WTC11 (cell line): ENCODE measurements around the gene PAK1. TPM values are rescaled to one million over a fixed set of nuclear protein-coding genes. Genes with fewer than 3 reads are reported as not detected.

Experiments
- ATAC-seq: fragments of 200-7000 bp; cut with Tn5 transposase; 2 replicates; pipeline ENCODE4 v1.10.0; 2021; ENCODE audit warnings: mild to moderate bottlenecking, moderate library complexity
- CTCF ChIA-PET: fragments of 300-600 bp; sonication (Branson Sonifier 250); formaldehyde crosslinking; loops from one replicate; lab custom pipeline; 2021; ENCODE audit warnings: antibody characterized with exemption; lab: Charles Lee
- POLR2A ChIA-PET: fragments of 350-600 bp; sonication (Branson Sonifier 250); formaldehyde crosslinking; loops from one replicate; lab custom pipeline; 2021; ENCODE audit warnings: antibody characterized with exemption; lab: Charles Lee
- DNase-seq: peaks from one replicate; pipeline ENCODE4 v3.0.0; 2021; ENCODE audit warnings: low spot score
- H3K27ac Mint-ChIP-seq: 2 replicates; pipeline ENCODE4 v1.8.0; 2021; ENCODE audit warnings: mixed read lengths
- H3K27me3 Mint-ChIP-seq: 2 replicates; pipeline ENCODE4 v1.8.0; 2021; ENCODE audit warnings: low read depth, mild to moderate bottlenecking, moderate library complexity, mixed read lengths
- H3K36me3 Mint-ChIP-seq: 2 replicates; pipeline ENCODE4 v1.8.0; 2021; ENCODE audit warnings: mixed read lengths
- H3K4me1 Mint-ChIP-seq: 2 replicates; pipeline ENCODE4 v1.8.0; 2022; ENCODE audit warnings: mixed read lengths
- H3K4me3 Mint-ChIP-seq: 2 replicates; pipeline ENCODE4 v1.8.0; 2021; ENCODE audit warnings: mild to moderate bottlenecking, moderate library complexity, mixed read lengths
- H3K9me3 Mint-ChIP-seq: 2 replicates; pipeline ENCODE4 v1.8.0; 2021; ENCODE audit warnings: mixed read lengths
- CBFB ChIP-seq: sonication (generic); formaldehyde crosslinking; IDR thresholded peaks from 2 replicates; pipeline ENCODE4 v1.8.1; 2022; ENCODE audit warnings: mild to moderate bottlenecking, low read depth, missing genetic modification reagents
- CREM ChIP-seq: sonication (generic); formaldehyde crosslinking; IDR thresholded peaks from 2 replicates; pipeline ENCODE4 v1.8.1; 2022; ENCODE audit warnings: mild to moderate bottlenecking, missing genetic modification reagents, moderate library complexity
- E2F1 ChIP-seq: sonication (generic); formaldehyde crosslinking; IDR thresholded peaks from 2 replicates; pipeline ENCODE4 v1.8.0; 2022; ENCODE audit warnings: mild to moderate bottlenecking, missing genetic modification reagents
- E2F4 ChIP-seq: sonication (generic); formaldehyde crosslinking; IDR thresholded peaks from 2 replicates; pipeline ENCODE4 v1.8.1; 2022; ENCODE audit warnings: low read depth, mild to moderate bottlenecking, moderate library complexity, missing genetic modification reagents, borderline replicate concordance
- ELF4 ChIP-seq: sonication (generic); formaldehyde crosslinking; IDR thresholded peaks from 2 replicates; pipeline ENCODE4 v1.8.1; 2022; ENCODE audit warnings: low read depth, mild to moderate bottlenecking, moderate library complexity, missing genetic modification reagents
- ETV6 ChIP-seq: sonication (generic); formaldehyde crosslinking; IDR thresholded peaks from 2 replicates; pipeline ENCODE4 v1.8.1; 2022; ENCODE audit warnings: mild to moderate bottlenecking, missing genetic modification reagents
- GABPB1 ChIP-seq: sonication (generic); formaldehyde crosslinking; IDR thresholded peaks from 2 replicates; pipeline ENCODE4 v1.8.1; 2023; ENCODE audit warnings: mild to moderate bottlenecking, missing genetic modification reagents
- HMGA2 ChIP-seq: fragments of 250-450 bp; sonication (Bioruptor Pico); IDR thresholded peaks from 2 replicates; pipeline ENCODE4 v1.4.0; 2021; ENCODE audit warnings: mild to moderate bottlenecking, moderate library complexity
- KAT7 ChIP-seq: sonication (generic); formaldehyde crosslinking; IDR thresholded peaks from 2 replicates; pipeline ENCODE4 v1.8.1; 2023; ENCODE audit warnings: missing genetic modification reagents, mild to moderate bottlenecking, borderline replicate concordance
- SOX15 ChIP-seq: fragments of 250-450 bp; sonication (Bioruptor Pico); IDR thresholded peaks from 2 replicates; pipeline ENCODE4 v1.9.0; 2021; ENCODE audit warnings: mild to moderate bottlenecking
- TCF7 ChIP-seq: sonication (generic); formaldehyde crosslinking; IDR thresholded peaks from 2 replicates; pipeline ENCODE4 v1.8.0; 2022; ENCODE audit warnings: mild to moderate bottlenecking, low read depth, missing genetic modification reagents, moderate library complexity
- TP53 ChIP-seq: sonication (generic); formaldehyde crosslinking; IDR thresholded peaks from 2 replicates; pipeline ENCODE4 v1.8.1; 2023; ENCODE audit warnings: mild to moderate bottlenecking, missing genetic modification reagents
- ZNF121 ChIP-seq: sonication (generic); formaldehyde crosslinking; IDR thresholded peaks from 2 replicates; pipeline ENCODE4 v1.8.0; 2023; ENCODE audit warnings: missing genetic modification reagents
- ZNF138 ChIP-seq: sonication (generic); formaldehyde crosslinking; conservative IDR thresholded peaks from 2 replicates; pipeline ENCODE4 v1.8.1; 2022; ENCODE audit warnings: mild to moderate bottlenecking, moderate library complexity, missing genetic modification reagents
- ZNF281 ChIP-seq: sonication (generic); formaldehyde crosslinking; IDR thresholded peaks from 2 replicates; pipeline ENCODE4 v1.8.0; 2023; ENCODE audit warnings: mild to moderate bottlenecking, missing genetic modification reagents
- ZNF317 ChIP-seq: sonication (generic); formaldehyde crosslinking; IDR thresholded peaks from 2 replicates; pipeline ENCODE4 v1.8.1; 2023; ENCODE audit warnings: low read depth, mild to moderate bottlenecking, moderate library complexity, missing genetic modification reagents, borderline replicate concordance
- ZNF416 ChIP-seq: fragments of 250-450 bp; sonication (Bioruptor Pico); IDR thresholded peaks from 2 replicates; pipeline ENCODE4 v1.9.0; 2021; ENCODE audit warnings: mild to moderate bottlenecking, inconsistent platforms
- ZNF671 ChIP-seq: fragments of 250-450 bp; sonication (Bioruptor Pico); IDR thresholded peaks from 2 replicates; pipeline ENCODE4 v1.8.0; 2021; ENCODE audit warnings: mild to moderate bottlenecking
- total RNA-seq: library from RNA; stranded (reverse); gene quantifications from 3 replicates; pipeline ENCODE4 v1.2.3, GENCODE V29; 2021
- TF ChIP-seq, protein P1 (sequence below): fragments of 250-450 bp; sonication (Bioruptor Pico); IDR thresholded peaks from 2 replicates; pipeline ENCODE4 v1.9.0; 2021; ENCODE audit warnings: mild to moderate bottlenecking
- TF ChIP-seq, protein P2 (sequence below): fragments of 250-450 bp; sonication (Bioruptor Pico); conservative IDR thresholded peaks from 2 replicates; pipeline ENCODE4 v1.9.0; 2021; ENCODE audit warnings: mild to moderate bottlenecking
- TF ChIP-seq, protein P3 (sequence below): sonication (generic); formaldehyde crosslinking; IDR thresholded peaks from 2 replicates; pipeline ENCODE4 v1.8.1; 2023; ENCODE audit warnings: mild to moderate bottlenecking, missing genetic modification reagents
- TF ChIP-seq, protein P4 (sequence below): sonication (generic); formaldehyde crosslinking; IDR thresholded peaks from 2 replicates; pipeline ENCODE4 v1.8.1; 2022; ENCODE audit warnings: mild to moderate bottlenecking, moderate library complexity, missing genetic modification reagents

The PAK1 gene
- total RNA-seq, 1 experiment from 2014 or later = 160 TPM

DNA sequence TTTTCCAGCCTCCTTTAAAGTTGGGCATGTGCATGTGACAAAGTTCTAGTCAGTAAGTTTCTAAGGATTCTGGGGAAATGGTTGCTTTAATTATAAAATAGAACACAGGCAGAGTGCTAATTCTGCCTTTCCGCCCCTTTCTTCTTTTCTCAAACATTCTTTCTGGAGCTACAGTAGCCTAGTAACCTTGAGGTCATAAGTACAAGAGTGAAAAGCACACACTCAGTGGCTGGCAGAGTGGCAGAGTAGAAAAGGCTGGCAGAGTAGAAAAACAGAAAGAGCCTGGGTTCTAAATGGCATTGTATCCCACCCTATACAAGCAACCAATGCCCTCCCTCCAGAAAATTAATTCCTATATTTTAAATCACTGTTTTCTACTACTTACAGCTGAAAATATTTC lies 51.2 kb downstream of the PAK1 start:
- Mint-ChIP-seq H3K27me3 (no peaks in the 10 kb centered on the region), H3K36me3 (no peaks in the 10 kb centered on the region; the same call in 1 of the 2 replicates), H3K4me1 (peaks cover 89% of the 10 kb centered on the region), H3K27ac (no peak overlapping the region), H3K4me3 (no peak overlapping the region), H3K9me3 (no peaks in the 10 kb centered on the region)
- ChIA-PET CTCF (no interaction called here), POLR2A (no interaction called here)
- DNase-seq (no peak), ATAC-seq (no peak)
- TF ChIP-seq HMGA2 (CRISPR knock-in tag) = no peak
- no peak for TF ChIP-seq TP53 (CRISPR knock-in tag)
- no peak for TF ChIP-seq E2F1 (CRISPR knock-in tag)
- TF ChIP-seq ETV6 = no peak

DNA sequence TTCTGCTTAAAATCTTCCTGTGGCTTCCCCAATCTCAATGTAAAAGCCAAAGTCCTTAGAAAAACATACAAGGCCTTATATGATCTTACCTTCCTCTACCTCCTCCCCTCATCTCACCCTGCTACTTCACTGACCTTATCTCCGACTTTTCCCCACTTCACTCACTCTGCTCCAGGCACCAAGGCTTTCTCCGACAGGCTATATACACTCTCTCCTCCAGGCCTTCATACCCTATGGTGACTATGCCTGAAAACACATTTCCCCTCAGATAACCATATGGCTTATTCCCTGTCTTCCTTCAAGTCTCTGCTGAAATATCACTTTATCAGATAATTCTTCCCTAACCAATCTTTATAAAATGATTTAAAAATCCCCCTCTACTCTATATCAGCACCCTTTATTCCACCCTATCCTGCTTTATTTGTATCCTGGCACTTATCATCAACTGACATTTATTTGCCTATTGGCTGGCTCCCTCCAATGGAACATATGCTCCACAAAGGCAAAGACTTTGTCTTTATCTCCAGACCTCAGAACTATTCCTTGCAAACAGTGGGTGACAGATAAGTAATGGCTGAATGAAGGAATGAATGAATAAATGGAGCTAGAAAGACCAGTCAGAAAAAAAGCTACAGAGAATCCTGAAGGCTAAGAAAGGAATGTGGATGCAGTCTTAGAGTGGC lies 52.7 kb downstream of the PAK1 start:
- H3K4me1 Mint-ChIP-seq = peaks cover 76% of the 10 kb centered on the region
- ChIA-PET POLR2A (no interaction called here), CTCF (no interaction called here)
- no peak overlapping the region for H3K4me3 Mint-ChIP-seq
- H3K27me3 Mint-ChIP-seq = no peaks in the 10 kb centered on the region
- no peak for DNase-seq
- no peaks in the 10 kb centered on the region; the same call in 1 of the 2 replicates for H3K36me3 Mint-ChIP-seq
- H3K27ac Mint-ChIP-seq = peak overlapping the region; percentile 13
- ATAC-seq = peak; percentile 43; the same call in 1 of the 2 replicates
- no peaks in the 10 kb centered on the region for H3K9me3 Mint-ChIP-seq
- TF ChIP-seq, protein P1, sequence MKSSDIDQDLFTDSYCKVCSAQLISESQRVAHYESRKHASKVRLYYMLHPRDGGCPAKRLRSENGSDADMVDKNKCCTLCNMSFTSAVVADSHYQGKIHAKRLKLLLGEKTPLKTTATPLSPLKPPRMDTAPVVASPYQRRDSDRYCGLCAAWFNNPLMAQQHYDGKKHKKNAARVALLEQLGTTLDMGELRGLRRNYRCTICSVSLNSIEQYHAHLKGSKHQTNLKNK (CRISPR knock-in tag) = no peak
- no peak for TF ChIP-seq SOX15
- TF ChIP-seq KAT7 (CRISPR knock-in tag) = no peak
- TF ChIP-seq, protein P2, sequence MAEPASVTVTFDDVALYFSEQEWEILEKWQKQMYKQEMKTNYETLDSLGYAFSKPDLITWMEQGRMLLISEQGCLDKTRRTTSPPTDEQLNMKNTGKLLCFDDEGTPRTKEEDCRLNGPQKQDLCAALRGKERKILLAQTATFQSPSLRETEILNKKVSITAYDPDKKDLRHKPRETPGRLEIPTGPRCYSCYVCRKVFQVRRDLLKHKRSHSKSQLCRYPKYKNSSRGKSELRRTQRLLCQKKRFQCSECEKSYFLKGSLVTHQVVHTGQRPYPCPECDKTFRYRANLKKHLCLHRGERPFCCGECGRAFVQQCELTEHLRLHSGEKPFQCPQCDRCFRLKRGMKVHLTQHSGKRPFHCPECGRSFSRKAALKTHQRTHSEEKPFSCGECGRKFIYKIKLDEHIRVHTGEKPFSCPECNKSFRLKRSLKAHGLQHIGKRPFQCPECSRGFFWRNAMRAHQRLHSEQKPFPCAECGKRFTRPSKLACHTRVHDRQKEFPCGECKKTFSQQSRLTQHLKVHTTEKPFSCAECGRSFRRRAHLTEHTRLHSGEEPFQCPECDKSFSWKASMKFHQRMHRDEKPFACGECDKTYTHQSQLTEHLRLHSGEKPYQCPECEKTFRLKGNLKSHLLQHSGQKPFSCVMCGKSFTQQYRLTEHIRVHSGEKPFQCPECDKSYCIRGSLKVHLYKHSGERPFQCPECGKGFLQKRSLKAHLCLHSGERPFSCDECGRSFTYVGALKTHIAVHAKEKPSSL (CRISPR knock-in tag) = no peak
- TF ChIP-seq E2F4 (CRISPR knock-in tag) = no peak
- no peak for TF ChIP-seq GABPB1 (CRISPR knock-in tag)
- TF ChIP-seq ZNF317 = no peak
- TF ChIP-seq, protein P3, sequence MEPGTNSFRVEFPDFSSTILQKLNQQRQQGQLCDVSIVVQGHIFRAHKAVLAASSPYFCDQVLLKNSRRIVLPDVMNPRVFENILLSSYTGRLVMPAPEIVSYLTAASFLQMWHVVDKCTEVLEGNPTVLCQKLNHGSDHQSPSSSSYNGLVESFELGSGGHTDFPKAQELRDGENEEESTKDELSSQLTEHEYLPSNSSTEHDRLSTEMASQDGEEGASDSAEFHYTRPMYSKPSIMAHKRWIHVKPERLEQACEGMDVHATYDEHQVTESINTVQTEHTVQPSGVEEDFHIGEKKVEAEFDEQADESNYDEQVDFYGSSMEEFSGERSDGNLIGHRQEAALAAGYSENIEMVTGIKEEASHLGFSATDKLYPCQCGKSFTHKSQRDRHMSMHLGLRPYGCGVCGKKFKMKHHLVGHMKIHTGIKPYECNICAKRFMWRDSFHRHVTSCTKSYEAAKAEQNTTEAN = no peak
- TF ChIP-seq CREM (CRISPR knock-in tag) = no peak
- TF ChIP-seq ZNF138 = no peak
- TF ChIP-seq CBFB (CRISPR knock-in tag) = no peak
- no peak for TF ChIP-seq ZNF671 (CRISPR knock-in tag)
- no peak for TF ChIP-seq ZNF121 (CRISPR knock-in tag)
- TF ChIP-seq, protein P4, sequence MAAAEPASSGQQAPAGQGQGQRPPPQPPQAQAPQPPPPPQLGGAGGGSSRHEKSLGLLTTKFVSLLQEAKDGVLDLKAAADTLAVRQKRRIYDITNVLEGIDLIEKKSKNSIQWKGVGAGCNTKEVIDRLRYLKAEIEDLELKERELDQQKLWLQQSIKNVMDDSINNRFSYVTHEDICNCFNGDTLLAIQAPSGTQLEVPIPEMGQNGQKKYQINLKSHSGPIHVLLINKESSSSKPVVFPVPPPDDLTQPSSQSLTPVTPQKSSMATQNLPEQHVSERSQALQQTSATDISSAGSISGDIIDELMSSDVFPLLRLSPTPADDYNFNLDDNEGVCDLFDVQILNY (CRISPR knock-in tag) = no peak
- no peak for TF ChIP-seq ELF4 (CRISPR knock-in tag)
- TF ChIP-seq TCF7 (CRISPR knock-in tag) = no peak
- no peak for TF ChIP-seq TP53 (CRISPR knock-in tag)
- no peak for TF ChIP-seq ZNF416
- no peak for TF ChIP-seq ZNF281 (CRISPR knock-in tag)
- TF ChIP-seq, all 79 proteins: peak for 0
